NCI-H774 (cell line): Measurements from ENCODE around the gene DZIP1L.
A peak's percentile ranks its signal among the peaks of the same experiment; 100 is the strongest.
"Not testable (repeated sequence)": the region's sequence is repeated elsewhere in the genome, so short reads cannot be mapped to it uniquely, and the experiment has no call there.

ENCODE experiments used
- DNase-seq: peaks from one replicate; lab custom pipeline; 2025; lab: John Stamatoyannopoulos, UW

The DZIP1L gene

DNA sequence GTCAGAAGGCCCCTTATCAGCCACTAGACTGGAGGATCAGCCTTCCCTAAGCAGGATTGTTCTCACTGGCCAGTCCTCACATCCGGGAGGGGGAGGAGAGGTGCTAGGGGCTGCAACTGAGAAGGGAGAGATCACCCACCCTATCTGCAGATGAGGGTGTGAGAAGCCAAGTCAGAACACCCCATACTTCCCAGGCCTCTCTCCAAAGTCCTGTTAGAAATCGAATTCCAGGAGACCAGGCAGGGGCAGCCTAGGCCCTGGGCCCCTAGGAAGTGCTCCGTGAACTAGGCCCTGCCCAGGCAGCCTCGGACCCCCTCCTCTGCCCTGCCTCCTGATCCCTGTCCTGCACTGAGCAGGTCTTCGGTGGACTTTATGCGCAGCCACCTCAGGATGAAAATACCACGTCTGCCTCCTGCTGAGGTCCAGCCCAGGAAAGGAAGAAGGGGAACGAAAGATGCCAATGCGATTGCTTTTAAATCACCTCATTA, 933 bp downstream of the DZIP1L start:
- no peak for DNase-seq

DNA sequence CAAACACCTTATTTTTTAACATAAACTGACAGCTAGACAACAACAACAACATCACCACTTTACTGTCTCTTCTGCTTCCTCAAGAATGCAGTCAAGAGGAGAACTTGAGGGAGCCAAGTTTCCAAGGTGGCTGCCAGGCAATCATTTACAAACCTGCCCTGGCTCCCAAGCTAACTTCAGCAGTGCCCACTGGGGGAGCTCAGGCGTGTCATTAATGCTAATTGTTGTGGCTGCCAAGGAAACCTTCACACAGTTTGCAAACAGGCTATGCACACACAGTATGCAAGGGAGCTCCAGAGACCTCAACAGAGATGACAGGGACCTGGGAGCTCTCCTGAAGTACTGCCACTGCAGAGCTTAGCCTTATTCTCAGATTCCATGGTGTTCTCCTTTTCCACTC, 2.1 kb downstream of the DZIP1L start:
- peak; percentile 21 for DNase-seq

- no peak for DNase-seq
Measured at GRCh38 chr3:138112362-138112761, 3.0 kb downstream of the DZIP1L start.

DNA sequence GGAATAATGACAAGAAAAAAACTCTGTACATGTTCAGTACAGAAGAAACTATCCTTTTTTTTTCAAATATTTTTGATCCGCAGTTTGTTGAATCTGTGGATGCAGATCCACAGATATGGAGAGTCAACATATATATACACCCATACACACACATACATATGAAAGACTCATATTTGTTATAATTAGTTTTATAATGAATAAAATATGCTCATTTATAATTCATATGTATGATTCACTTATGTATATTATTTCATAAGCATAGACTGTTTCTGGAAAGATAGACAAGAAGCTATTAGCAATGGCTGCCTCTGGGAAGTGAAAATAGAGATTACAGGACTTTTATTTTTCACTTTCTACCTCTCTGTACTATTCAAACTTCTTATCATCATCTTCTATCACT, 9.8 kb downstream of the DZIP1L start:
- DNase-seq = no peak

DNA sequence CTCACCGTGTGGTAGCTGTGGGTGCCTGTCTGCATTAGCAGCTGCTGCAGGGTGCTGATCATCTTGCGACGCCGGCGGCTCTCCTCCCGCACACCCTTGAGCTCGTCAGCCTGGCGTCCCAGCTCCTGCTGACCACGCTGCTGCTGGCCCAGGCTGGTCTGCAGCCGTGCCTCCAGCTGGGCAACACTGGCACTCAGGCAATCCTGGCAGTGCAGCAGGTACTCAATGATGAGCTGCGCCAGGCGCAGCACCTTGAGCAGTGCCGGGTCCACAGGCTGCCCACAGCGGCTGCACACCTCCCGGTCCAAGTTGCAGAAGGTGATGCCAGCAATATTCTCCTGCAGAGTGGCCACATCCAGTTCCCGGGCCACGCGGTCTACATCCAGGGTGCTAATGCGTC, 11.9 kb downstream of the DZIP1L start:
- no peak for DNase-seq

GRCh38 chr3:138101351-138101940, 14.0 kb downstream of the DZIP1L start:
- not testable (repeated sequence) for DNase-seq

DNA sequence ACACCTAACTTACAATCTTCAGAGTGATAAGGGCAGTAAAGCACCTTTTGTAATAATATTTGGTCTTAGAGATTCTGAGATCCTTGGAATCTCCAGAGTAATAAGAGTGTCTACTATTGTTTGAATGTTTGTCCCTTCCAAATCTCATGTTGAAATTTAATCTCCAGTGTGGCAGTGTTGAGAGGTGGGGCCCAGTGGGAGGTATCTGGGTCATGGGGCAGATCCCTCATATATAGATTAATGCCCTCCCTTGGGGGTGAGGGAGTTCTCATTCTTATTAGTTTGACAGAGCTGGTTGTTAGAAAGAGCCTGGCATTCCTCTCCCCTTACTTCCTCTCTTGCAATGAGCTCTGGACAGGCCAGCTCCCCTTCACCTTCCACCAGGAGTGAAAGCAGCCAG, 16.0 kb downstream of the DZIP1L start:
- DNase-seq = no peak

GRCh38 chr3:138097192-138098172, 17.9 kb downstream of the DZIP1L start:
- no peak for DNase-seq

GRCh38 chr3:138093721-138094120, 21.7 kb downstream of the DZIP1L start:
- DNase-seq = no peak

- DNase-seq = no peak
Measured at GRCh38 chr3:138092023-138092422, 23.4 kb downstream of the DZIP1L start.

DNA sequence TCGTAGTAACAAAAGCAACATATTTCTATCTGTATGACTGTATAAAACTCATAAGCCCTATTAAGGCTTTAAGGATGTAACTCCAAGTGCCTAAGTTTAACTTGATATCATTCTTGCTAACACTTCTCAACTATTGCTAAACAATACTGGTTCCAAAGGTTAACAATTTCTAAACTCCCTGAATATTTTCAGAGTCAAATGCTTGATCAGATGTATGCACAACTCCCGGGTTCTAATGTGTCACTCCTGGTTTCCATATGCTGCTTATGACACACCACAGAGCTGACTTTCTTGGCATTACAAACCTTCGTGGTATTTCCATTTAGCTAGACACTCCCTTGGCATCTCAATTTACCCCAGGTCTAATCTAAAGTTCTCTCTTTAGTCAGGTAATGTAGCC, 26.3 kb downstream of the DZIP1L start:
- no peak for DNase-seq

DNA sequence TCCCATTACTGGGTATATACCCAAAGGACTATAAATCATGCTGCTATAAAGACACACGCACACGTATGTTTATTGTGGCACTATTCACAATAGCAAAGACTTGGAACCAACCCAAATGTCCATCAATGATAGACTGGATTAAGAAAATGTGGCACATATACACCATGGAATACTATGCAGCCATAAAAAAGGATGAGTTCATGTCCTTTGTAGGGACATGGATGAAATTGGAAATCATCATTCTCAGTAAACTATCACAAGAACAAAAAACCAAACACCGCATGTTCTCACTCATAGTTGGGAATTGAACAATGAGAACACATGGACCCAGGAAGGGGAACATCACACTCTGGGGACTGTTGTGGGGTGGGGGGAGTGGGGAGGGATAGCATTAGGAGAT, 29.7 kb downstream of the DZIP1L start:
- DNase-seq = not testable (repeated sequence)

GRCh38 chr3:138084196-138084595, 31.2 kb downstream of the DZIP1L start:
- no peak for DNase-seq

DNA sequence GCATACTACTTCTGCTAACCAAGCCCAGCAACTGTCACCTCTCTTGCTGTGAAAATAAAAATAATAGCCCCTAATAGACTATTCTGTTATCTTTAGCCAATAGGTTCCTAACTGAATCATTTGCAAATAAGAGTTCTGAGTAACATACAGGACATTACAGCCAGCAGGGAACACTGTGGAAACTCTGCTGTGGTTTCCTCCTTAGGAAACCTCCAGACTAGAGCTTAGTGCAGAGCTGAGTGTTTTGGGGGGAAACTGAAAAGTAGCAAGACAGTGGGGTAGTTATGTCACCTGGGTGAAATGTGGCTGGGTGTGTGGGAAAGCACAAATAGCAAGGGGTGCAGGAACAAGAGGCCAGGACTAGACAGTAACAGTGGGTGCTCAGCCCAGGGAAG, 32.4 kb downstream of the DZIP1L start:
- DNase-seq = no peak

GRCh38 chr3:138082085-138082991, 33.1 kb downstream of the DZIP1L start:
- DNase-seq = no peak

GRCh38 chr3:138081371-138082084, 33.9 kb downstream of the DZIP1L start:
- DNase-seq = no peak

- no peak for DNase-seq
Measured at GRCh38 chr3:138079901-138080300, 35.5 kb downstream of the DZIP1L start.

GRCh38 chr3:138078901-138079344, 36.5 kb downstream of the DZIP1L start:
- DNase-seq = no peak

- no peak for DNase-seq
Measured at GRCh38 chr3:138078096-138078495, 37.3 kb downstream of the DZIP1L start.

DNA sequence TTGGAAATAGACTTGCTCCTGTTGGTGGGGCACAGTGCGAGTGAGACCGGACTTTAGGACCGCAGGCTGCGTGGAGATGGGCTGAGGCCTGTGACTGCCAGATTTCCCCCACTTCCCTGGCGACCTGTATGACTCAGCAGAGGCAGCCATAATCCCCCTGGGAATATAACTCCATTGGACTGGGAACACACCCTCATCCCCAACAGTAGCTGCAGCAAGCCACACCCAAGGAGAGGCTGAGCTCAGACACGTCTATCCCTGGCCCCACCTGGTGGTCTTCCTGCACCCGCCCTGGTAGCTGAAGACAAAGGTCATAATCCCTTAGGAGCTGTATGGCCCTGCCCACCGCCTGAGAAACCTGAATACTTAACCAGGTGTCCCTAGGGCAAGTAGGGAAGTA, 42.6 kb downstream of the DZIP1L start:
- DNase-seq = no peak

GRCh38 chr3:138070006-138070405, 45.4 kb downstream of the DZIP1L start:
- DNase-seq = no peak
